Karpas-422 (cell line): Measurements from ENCODE around the gene SIM1. TPM values are rescaled to one million over a fixed set of nuclear protein-coding genes. Genes with fewer than 3 reads are reported as not detected.

Source experiments
- DNase-seq: peaks from one replicate; pipeline ENCODE4 v3.0.0-alpha.2; 2015
- H2AFZ ChIP-seq: fragments of 200-600 bp; sonication (generic); 2 replicates; pipeline ENCODE4 v1.6.1; 2014; ENCODE audit warnings: antibody characterized with exemption, low read length, mixed read lengths
- H3K27ac ChIP-seq: fragments of 200-600 bp; sonication (generic); 2 replicates; pipeline ENCODE4 v1.5.1; 2014; ENCODE audit warnings: mild to moderate bottlenecking, low read length, moderate library complexity
- H3K27me3 ChIP-seq: fragments of 200-600 bp; sonication (generic); 2 replicates; pipeline ENCODE4 v1.6.1; 2014; ENCODE audit warnings: low read length, mixed read lengths
- H3K36me3 ChIP-seq: fragments of 200-600 bp; sonication (generic); 2 replicates; pipeline ENCODE4 v1.6.1; 2014; ENCODE audit warnings: low read length, mixed read lengths; ENCODE audit not compliant: insufficient read depth
- H3K4me1 ChIP-seq: fragments of 200-600 bp; sonication (generic); 2 replicates; pipeline ENCODE4 v1.6.1; 2014; ENCODE audit warnings: mild to moderate bottlenecking, low read length, mixed read lengths
- H3K4me2 ChIP-seq: fragments of 200-600 bp; sonication (generic); 2 replicates; pipeline ENCODE4 v1.6.1; 2014; ENCODE audit warnings: low read length, low read depth, mild to moderate bottlenecking; ENCODE audit not compliant: poor library complexity, severe bottlenecking
- H3K4me3 ChIP-seq: fragments of 200-600 bp; sonication (generic); 2 replicates; pipeline ENCODE4 v1.5.1; 2014; ENCODE audit warnings: mild to moderate bottlenecking, antibody characterized with exemption, low read length, mixed read lengths
- H3K79me2 ChIP-seq: fragments of 200-600 bp; sonication (generic); 2 replicates; pipeline ENCODE4 v1.6.1; 2014; ENCODE audit warnings: mild to moderate bottlenecking, low read length, mixed read lengths
- H3K9ac ChIP-seq: fragments of 200-600 bp; sonication (generic); 2 replicates; pipeline ENCODE4 v1.6.0; 2014; ENCODE audit warnings: low read length
- H3K9me2 ChIP-seq: fragments of 200-600 bp; sonication (generic), shearing (Covaris generic); replicated peaks from 2 replicates; pipeline ENCODE4 v1.6.0; 2014; ENCODE audit warnings: mild to moderate bottlenecking, low read length, moderate library complexity; ENCODE audit not compliant: insufficient read depth
- H3K9me3 ChIP-seq: fragments of 300-700, 200-600 bp; sonication (generic); 2 replicates; pipeline ENCODE4 v1.6.1; 2014; ENCODE audit warnings: low read length, mixed read lengths
- H4K20me1 ChIP-seq: fragments of 200-600 bp; sonication (generic); 2 replicates; pipeline ENCODE4 v1.6.1; 2014; ENCODE audit warnings: mild to moderate bottlenecking, antibody characterized with exemption, low read length, low read depth; ENCODE audit not compliant: insufficient read depth
- total RNA-seq: library from RNA; depleted of rRNA; stranded (reverse); fragments of >200 nt; shearing (Covaris generic); gene quantifications from 2 replicates; pipeline ENCODE4 v1.2.3, GENCODE V29; 2014; ENCODE audit warnings: low replicate concordance

Gene SIM1
- total RNA-seq, 1 experiment from 2014 or later = not detected

- no peak overlapping the region for H3K4me2 ChIP-seq
- no peaks in the 10 kb centered on the region; the same call in 1 of the 2 replicates for H3K4me1 ChIP-seq
- DNase-seq = no peak
- H3K9me3 ChIP-seq = no peaks in the 10 kb centered on the region
- no peak overlapping the region for H3K27ac ChIP-seq
- no peaks in the 10 kb centered on the region for H3K27me3 ChIP-seq
- no peak overlapping the region for H3K9ac ChIP-seq
- no peaks in the 10 kb centered on the region for H3K79me2 ChIP-seq
- no peak overlapping the region for H3K4me3 ChIP-seq
- no peaks in the 10 kb centered on the region for H3K36me3 ChIP-seq
- no peaks in the 10 kb centered on the region for H4K20me1 ChIP-seq
- H2AFZ ChIP-seq = no peak overlapping the region
- no peaks in the 10 kb centered on the region for H3K9me2 ChIP-seq
Measured at GRCh38 chr6:100427452-100427851, 37.3 kb downstream of the SIM1 start.

- Histone ChIP-seq H4K20me1 (no peaks in the 10 kb centered on the region), H3K9me2 (no peaks in the 10 kb centered on the region), H2AFZ (no peak overlapping the region), H3K4me2 (no peak overlapping the region), H3K79me2 (no peaks in the 10 kb centered on the region), H3K9ac (no peak overlapping the region), H3K9me3 (no peaks in the 10 kb centered on the region), H3K36me3 (no peaks in the 10 kb centered on the region), H3K27me3 (no peaks in the 10 kb centered on the region), H3K4me3 (no peak overlapping the region), H3K4me1 (no peaks in the 10 kb centered on the region; the same call in 1 of the 2 replicates), H3K27ac (no peak overlapping the region)
- DNase-seq = no peak
Measured at GRCh38 chr6:100426744-100427338, 37.9 kb downstream of the SIM1 start.

- H3K4me3 ChIP-seq = no peak overlapping the region
- H3K27me3 ChIP-seq = no peaks in the 10 kb centered on the region
- no peaks in the 10 kb centered on the region; the same call in 1 of the 2 replicates for H3K4me1 ChIP-seq
- H3K9ac ChIP-seq = no peak overlapping the region
- H3K27ac ChIP-seq = no peak overlapping the region
- no peak overlapping the region for H3K4me2 ChIP-seq
- no peaks in the 10 kb centered on the region for H3K36me3 ChIP-seq
- no peaks in the 10 kb centered on the region for H3K9me3 ChIP-seq
- no peaks in the 10 kb centered on the region for H4K20me1 ChIP-seq
- no peak for DNase-seq
- H3K79me2 ChIP-seq = no peaks in the 10 kb centered on the region
- H2AFZ ChIP-seq = no peak overlapping the region
- H3K9me2 ChIP-seq = no peaks in the 10 kb centered on the region
Measured at GRCh38 chr6:100426241-100426640, 38.5 kb downstream of the SIM1 start.

- Histone ChIP-seq H3K36me3 (no peaks in the 10 kb centered on the region), H3K9ac (no peak overlapping the region), H3K27ac (no peak overlapping the region), H3K4me3 (no peak overlapping the region), H3K9me2 (no peaks in the 10 kb centered on the region), H3K27me3 (no peaks in the 10 kb centered on the region), H4K20me1 (no peaks in the 10 kb centered on the region), H2AFZ (no peak overlapping the region), H3K9me3 (no peaks in the 10 kb centered on the region), H3K79me2 (no peaks in the 10 kb centered on the region), H3K4me2 (no peak overlapping the region), H3K4me1 (no peaks in the 10 kb centered on the region; the same call in 1 of the 2 replicates)
- no peak for DNase-seq
Measured at GRCh38 chr6:100420711-100421110, 44.0 kb downstream of the SIM1 start.

GRCh38 chr6:100417036-100417435, 47.7 kb downstream of the SIM1 start:
- Histone ChIP-seq H4K20me1 (no peaks in the 10 kb centered on the region), H3K4me1 (no peaks in the 10 kb centered on the region), H3K36me3 (no peaks in the 10 kb centered on the region), H3K27ac (no peak overlapping the region), H3K9me3 (no peaks in the 10 kb centered on the region), H3K4me2 (no peak overlapping the region), H2AFZ (no peak overlapping the region), H3K27me3 (no peaks in the 10 kb centered on the region), H3K4me3 (no peak overlapping the region), H3K9me2 (no peaks in the 10 kb centered on the region), H3K9ac (no peak overlapping the region), H3K79me2 (no peaks in the 10 kb centered on the region)
- no peak for DNase-seq

GRCh38 chr6:100415768-100416167, 49.0 kb downstream of the SIM1 start:
- no peak for DNase-seq
- Histone ChIP-seq H3K79me2 (no peaks in the 10 kb centered on the region), H3K9me2 (no peaks in the 10 kb centered on the region), H3K27me3 (no peaks in the 10 kb centered on the region), H2AFZ (no peak overlapping the region), H3K4me2 (no peak overlapping the region), H4K20me1 (no peaks in the 10 kb centered on the region), H3K36me3 (no peaks in the 10 kb centered on the region), H3K4me1 (no peaks in the 10 kb centered on the region), H3K4me3 (no peak overlapping the region), H3K9ac (no peak overlapping the region), H3K27ac (no peak overlapping the region), H3K9me3 (no peaks in the 10 kb centered on the region)

- Histone ChIP-seq H3K9me3 (no peaks in the 10 kb centered on the region), H3K27ac (no peak overlapping the region), H3K9ac (no peak overlapping the region), H3K27me3 (no peaks in the 10 kb centered on the region), H3K9me2 (no peaks in the 10 kb centered on the region), H4K20me1 (no peaks in the 10 kb centered on the region), H3K4me3 (no peak overlapping the region), H3K36me3 (no peaks in the 10 kb centered on the region), H2AFZ (no peak overlapping the region), H3K4me1 (no peaks in the 10 kb centered on the region), H3K79me2 (no peaks in the 10 kb centered on the region), H3K4me2 (no peak overlapping the region)
- no peak for DNase-seq
Measured at GRCh38 chr6:100412872-100413271, 51.8 kb downstream of the SIM1 start.

GRCh38 chr6:100404051-100404450, 60.7 kb downstream of the SIM1 start:
- Histone ChIP-seq H3K4me2 (no peak overlapping the region), H3K4me1 (no peaks in the 10 kb centered on the region), H3K27ac (no peak overlapping the region), H3K4me3 (no peak overlapping the region), H3K9me3 (no peaks in the 10 kb centered on the region), H3K36me3 (no peaks in the 10 kb centered on the region), H3K27me3 (no peaks in the 10 kb centered on the region), H3K79me2 (no peaks in the 10 kb centered on the region), H3K9ac (no peak overlapping the region), H2AFZ (no peak overlapping the region), H4K20me1 (no peaks in the 10 kb centered on the region), H3K9me2 (no peaks in the 10 kb centered on the region)
- no peak for DNase-seq
